Upper lobe of right lung (tissue), 1 donor: ENCODE results near the gene NOL8. TPM values are rescaled to one million over a fixed set of nuclear protein-coding genes. Genes with fewer than 3 reads are reported as not detected.

Experiments used
- ATAC-seq: fragments of 200-7000 bp; cut with Tn5 transposase; one replicate; pipeline ENCODE4 v1.9.1; 2020; ENCODE audit warnings: mild to moderate bottlenecking, moderate library complexity
- DNase-seq: peaks from one replicate; pipeline ENCODE4 v3.0.0-alpha.2; 2020
- H3K27ac ChIP-seq: fragments of 200-600 bp; one replicate; pipeline ENCODE4 v1.8.0; 2022
- H3K27me3 ChIP-seq: fragments of 200-600 bp; one replicate; pipeline ENCODE4 v1.8.0; 2022; ENCODE audit warnings: mild to moderate bottlenecking
- H3K36me3 ChIP-seq: fragments of 200-600 bp; one replicate; pipeline ENCODE4 v1.8.0; 2022
- H3K4me1 ChIP-seq: fragments of 200-600 bp; one replicate; pipeline ENCODE4 v1.8.0; 2022
- H3K4me3 ChIP-seq: fragments of 200-600 bp; one replicate; pipeline ENCODE4 v1.8.0; 2022; ENCODE audit warnings: mild to moderate bottlenecking
- H3K9me3 ChIP-seq: fragments of 200-600 bp; one replicate; pipeline ENCODE4 v1.8.0; 2022
- CTCF ChIP-seq: fragments of 200-600 bp; IDR thresholded peaks from one replicate; pipeline ENCODE4 v1.8.0; 2022; ENCODE audit warnings: antibody characterized with exemption
- intact Hi-C: fragments of 100-400 bp; cut with DNase I; formaldehyde crosslinking; loops from one replicate; pipeline ENCODE4 v1.11.0; 2022
- total RNA-seq: library from RNA; stranded (reverse); fragmentation: NEBNext Ultra II Directional; extraction: Animal tissue kit (Norgen Biotek cat#: 25700); gene quantifications from one replicate; pipeline ENCODE4 v1.2.1, GENCODE V29; 2021
- donor health status: DM: no; HTN: yes; CAD: no; lungs with severe emphysema.

NOL8 gene
- total RNA-seq, 1 donor from 2014 or later = 34.2 TPM

GRCh38 chr9:92312887-92313623 is 12.1 kb downstream of the NOL8 start:
- Histone ChIP-seq H3K36me3 (peaks cover 65% of the 10 kb centered on the region), H3K4me3 (no peak overlapping the region)
- no peak for TF ChIP-seq CTCF

GRCh38 chr9:92310562-92310961 is 14.6 kb downstream of the NOL8 start:
- Histone ChIP-seq H3K36me3 (peaks cover 72% of the 10 kb centered on the region), H3K9me3 (no peaks in the 10 kb centered on the region), H3K4me1 (no peaks in the 10 kb centered on the region), H3K4me3 (no peak overlapping the region), H3K27me3 (no peaks in the 10 kb centered on the region), H3K27ac (no peak overlapping the region)
- no peak for ATAC-seq
- no peak for TF ChIP-seq CTCF
- intact Hi-C loops = no loop called here
- no peak for DNase-seq

More at GRCh38 chr9:92312887-92313623, 12.1 kb downstream of the NOL8 start:
- intact Hi-C loops = no loop called here
- no peaks in the 10 kb centered on the region for H3K4me1 ChIP-seq
- no peak for ATAC-seq
- no peaks in the 10 kb centered on the region for H3K27me3 ChIP-seq
- no peak overlapping the region for H3K27ac ChIP-seq
- no peaks in the 10 kb centered on the region for H3K9me3 ChIP-seq
- no peak for DNase-seq

- Histone ChIP-seq H3K4me3 (no peak overlapping the region), H3K27ac (no peak overlapping the region), H3K4me1 (no peaks in the 10 kb centered on the region), H3K9me3 (no peaks in the 10 kb centered on the region), H3K36me3 (peaks cover 83% of the 10 kb centered on the region), H3K27me3 (no peaks in the 10 kb centered on the region)
- DNase-seq (no peak), ATAC-seq (no peak)
- intact Hi-C loops = no loop called here
- TF ChIP-seq CTCF = no peak
These were observed 16.3 kb downstream of the NOL8 start for GRCh38 chr9:92308893-92309292.

GRCh38 chr9:92300936-92301335 is 24.2 kb downstream of the NOL8 start:
- ATAC-seq = no peak
- no peaks in the 10 kb centered on the region for H3K27me3 ChIP-seq
- peaks cover 93% of the 10 kb centered on the region for H3K36me3 ChIP-seq
- no peaks in the 10 kb centered on the region for H3K9me3 ChIP-seq
- H3K27ac ChIP-seq = no peak overlapping the region
- no peak for TF ChIP-seq CTCF
- no peak overlapping the region for H3K4me3 ChIP-seq
- no peaks in the 10 kb centered on the region for H3K4me1 ChIP-seq
- intact Hi-C loops = no loop called here
- no peak for DNase-seq

- TF ChIP-seq CTCF = no peak
- Histone ChIP-seq H3K27me3 (no peaks in the 10 kb centered on the region), H3K27ac (no peak overlapping the region), H3K4me1 (peaks cover 10% of the 10 kb centered on the region), H3K4me3 (no peak overlapping the region), H3K36me3 (peaks cover 74% of the 10 kb centered on the region), H3K9me3 (no peaks in the 10 kb centered on the region)
- ATAC-seq (no peak), DNase-seq (no peak)
- intact Hi-C loops = no loop called here
These were observed 26.0 kb downstream of the NOL8 start for GRCh38 chr9:92299116-92299515.

- no peak overlapping the region for H3K27ac ChIP-seq
- peaks cover 64% of the 10 kb centered on the region for H3K36me3 ChIP-seq
- intact Hi-C loops = no loop called here
- DNase-seq (no peak), ATAC-seq (no peak)
- no peaks in the 10 kb centered on the region for H3K9me3 ChIP-seq
- no peak for TF ChIP-seq CTCF
- H3K4me3 ChIP-seq = no peak overlapping the region
- H3K4me1 ChIP-seq = peaks cover 10% of the 10 kb centered on the region
- no peaks in the 10 kb centered on the region for H3K27me3 ChIP-seq
These were observed 27.1 kb downstream of the NOL8 start for GRCh38 chr9:92298036-92298435.
